ENCODE results near the gene DNAJB6.

DNAJB6 gene

DNA sequence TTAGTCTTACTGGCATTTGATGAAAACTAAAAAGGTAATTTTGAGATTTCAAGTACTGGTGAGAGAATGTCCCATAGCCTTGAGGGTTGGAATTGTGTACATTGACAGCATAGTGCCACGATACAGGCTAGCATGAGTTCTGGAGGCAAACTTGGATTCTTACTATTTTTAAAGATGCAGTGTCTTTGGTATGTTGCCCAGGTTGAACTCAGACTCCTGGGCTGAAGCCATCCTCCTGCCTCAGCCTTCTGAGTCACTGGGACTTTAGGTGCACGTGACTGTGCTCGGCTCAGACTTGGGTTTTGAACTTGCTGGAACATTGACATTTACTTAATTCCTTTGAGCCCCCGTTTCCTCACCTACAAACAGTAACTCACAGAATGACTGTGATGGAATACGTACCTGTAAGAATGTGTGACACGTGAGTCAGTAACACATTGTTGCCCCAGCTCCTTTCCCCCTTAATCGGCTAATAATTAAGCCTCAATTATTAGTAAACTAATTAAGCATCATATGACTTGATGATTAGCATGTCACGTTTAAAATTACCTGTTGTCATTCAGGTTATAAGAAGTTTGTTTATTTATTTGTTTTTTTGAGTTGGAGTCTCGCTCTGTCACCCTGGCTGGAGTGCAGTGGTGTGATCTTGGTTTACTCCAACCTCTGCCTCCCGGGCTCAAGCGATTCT lies 10.6 kb downstream of the DNAJB6 start:
- Histone ChIP-seq H3K4me3 (ENCODE audit: low read depth in 1 of 5, low read length in 5 of 5) (peak overlapping the region in 4 of 5 donors; percentile 30 to 48 (median 31)), H3K27ac (ENCODE audit: low read depth, low read length) (no peak overlapping the region), H3K27me3 (ENCODE audit: control insufficient read depth in 5 of 5, insufficient read depth in 4 of 5, low read length in 5 of 5) (no peaks in the 10 kb centered on the region), H3K36me3 (ENCODE audit: control insufficient read depth in 5 of 5, insufficient read depth in 5 of 5, low read length in 5 of 5) (no peaks in the 10 kb centered on the region), H3K4me1 (ENCODE audit: control insufficient read depth in 5 of 5, insufficient read depth in 5 of 5, low read length in 5 of 5) (peaks cover 3 to 34% (median 30%) of the 10 kb centered on the region in 5 donors), H3K9ac (ENCODE audit: low read length in 5 of 5) (no peak overlapping the region), H3K9me3 (ENCODE audit: control insufficient read depth in 5 of 5, low read length in 5 of 5) (no peaks in the 10 kb centered on the region)

- peaks cover 3 to 44% (median 31%) of the 10 kb centered on the region in 5 donors for H3K4me1 ChIP-seq (ENCODE audit: control insufficient read depth in 5 of 5, insufficient read depth in 5 of 5, low read length in 5 of 5)
- H3K9me3 ChIP-seq (ENCODE audit: control insufficient read depth in 5 of 5, low read length in 5 of 5) = no peaks in the 10 kb centered on the region
- no peaks in the 10 kb centered on the region for H3K36me3 ChIP-seq (ENCODE audit: control insufficient read depth in 5 of 5, insufficient read depth in 5 of 5, low read length in 5 of 5)
- H3K27me3 ChIP-seq (ENCODE audit: control insufficient read depth in 5 of 5, insufficient read depth in 4 of 5, low read length in 5 of 5) = no peaks in the 10 kb centered on the region
- no peak overlapping the region for H3K27ac ChIP-seq (ENCODE audit: low read depth, low read length)
- no peak overlapping the region for H3K9ac ChIP-seq (ENCODE audit: low read length in 5 of 5)
- no peak overlapping the region for H3K4me3 ChIP-seq (ENCODE audit: low read depth in 1 of 5, low read length in 5 of 5)
Observed at GRCh38 chr7:157348548-157348947, 11.7 kb downstream of the DNAJB6 start.

GRCh38 chr7:157352516-157352915 lies 15.7 kb downstream of the DNAJB6 start:
- Histone ChIP-seq H3K9ac (ENCODE audit: low read length in 5 of 5) (no peak overlapping the region), H3K27ac (ENCODE audit: low read depth, low read length) (no peak overlapping the region), H3K27me3 (ENCODE audit: control insufficient read depth in 5 of 5, insufficient read depth in 4 of 5, low read length in 5 of 5) (no peaks in the 10 kb centered on the region), H3K9me3 (ENCODE audit: control insufficient read depth in 5 of 5, low read length in 5 of 5) (no peaks in the 10 kb centered on the region), H3K36me3 (ENCODE audit: control insufficient read depth in 5 of 5, insufficient read depth in 5 of 5, low read length in 5 of 5) (peaks cover 0 to 5% (median 0%) of the 10 kb centered on the region in 5 donors), H3K4me3 (ENCODE audit: low read depth in 1 of 5, low read length in 5 of 5) (no peak overlapping the region), H3K4me1 (ENCODE audit: control insufficient read depth in 5 of 5, insufficient read depth in 5 of 5, low read length in 5 of 5) (peaks cover 8 to 56% (median 26%) of the 10 kb centered on the region in 5 donors)

DNA sequence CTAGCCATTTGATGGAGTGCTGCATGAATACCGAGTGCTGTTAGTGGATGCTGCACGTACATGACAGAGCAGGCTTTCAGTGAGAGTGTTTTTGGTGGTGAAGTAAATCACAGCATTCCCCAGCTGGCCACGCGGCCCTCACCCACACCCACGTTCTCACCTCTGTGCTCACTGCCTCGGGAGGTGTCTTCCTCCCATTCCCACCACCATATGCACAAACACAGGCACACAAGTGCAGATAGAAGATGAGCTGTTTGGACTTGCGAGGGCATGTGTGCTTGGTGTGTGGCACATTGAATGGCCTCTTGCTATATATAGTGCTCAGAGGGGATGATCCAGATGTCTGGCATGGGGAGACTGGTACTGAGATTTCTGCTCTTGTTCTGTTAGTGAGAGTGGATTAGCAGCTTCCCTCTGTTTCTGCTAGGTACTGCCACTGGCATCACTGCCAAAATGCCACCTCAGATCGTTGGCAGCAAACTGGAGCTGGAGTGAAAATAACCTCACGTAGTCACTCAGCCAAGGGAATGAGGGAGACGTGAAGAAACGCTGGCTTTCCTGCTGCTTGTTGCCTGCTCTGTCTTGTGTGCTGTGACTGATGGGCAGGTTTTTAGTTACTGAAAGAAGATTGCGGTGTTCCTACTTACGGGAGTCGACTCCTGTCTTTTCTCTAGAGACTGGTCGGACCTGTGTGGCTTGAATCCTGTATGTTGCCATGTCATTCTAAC lies 19.1 kb downstream of the DNAJB6 start:
- H3K4me3 ChIP-seq (ENCODE audit: low read depth in 1 of 5, low read length in 5 of 5) = no peak overlapping the region
- no peak overlapping the region for H3K27ac ChIP-seq (ENCODE audit: low read depth, low read length)

DNA sequence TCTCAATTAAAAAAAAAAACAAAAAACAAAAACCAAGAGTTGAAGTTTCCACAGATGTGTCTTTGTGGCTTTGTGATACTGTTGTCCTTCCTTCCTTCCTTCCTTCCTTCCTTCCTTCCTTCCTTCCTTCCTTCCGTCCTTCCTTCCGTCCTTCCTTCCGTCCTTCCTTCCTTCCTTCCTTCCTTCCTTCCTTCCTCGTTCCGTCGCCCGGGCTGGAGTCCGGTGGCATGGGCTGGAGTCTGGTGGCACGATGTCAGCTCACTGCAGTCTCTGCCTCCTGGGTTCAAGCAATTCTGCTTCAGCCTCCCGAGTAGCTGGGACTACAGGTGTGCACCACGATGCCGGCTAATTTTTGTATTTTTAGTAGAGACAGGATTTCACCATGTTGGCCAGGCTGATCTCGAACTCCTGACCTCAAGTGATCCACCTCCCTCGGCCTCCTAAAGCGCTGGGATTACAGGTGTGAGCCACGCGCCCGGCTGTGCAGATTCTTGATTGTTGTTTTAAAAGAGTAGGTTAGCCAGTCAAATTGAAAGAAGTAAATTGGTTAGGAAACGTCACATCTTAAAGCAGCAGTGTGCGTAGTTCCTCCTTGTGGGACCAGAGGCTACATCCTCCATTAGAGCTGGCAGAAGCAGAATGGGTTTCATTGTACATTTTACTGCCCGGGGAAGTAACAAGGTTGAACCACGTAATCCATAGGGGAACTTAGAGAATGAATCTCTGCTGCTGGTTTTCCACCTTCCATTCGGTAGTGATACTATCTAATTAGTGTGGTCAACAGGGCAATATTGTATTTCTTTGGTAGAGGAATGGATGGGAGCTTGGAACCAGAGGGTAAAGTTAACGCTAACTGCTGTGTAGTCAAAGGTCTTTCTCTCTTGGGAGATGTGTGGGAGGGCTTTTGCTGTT lies 20.6 kb downstream of the DNAJB6 start:
- Histone ChIP-seq H3K9me3 (ENCODE audit: control insufficient read depth in 5 of 5, low read length in 5 of 5) (no peaks in the 10 kb centered on the region), H3K4me3 (ENCODE audit: low read depth in 1 of 5, low read length in 5 of 5) (no peak overlapping the region), H3K36me3 (ENCODE audit: control insufficient read depth in 5 of 5, insufficient read depth in 5 of 5, low read length in 5 of 5) (peaks cover 6 to 40% (median 28%) of the 10 kb centered on the region in 5 donors), H3K27ac (ENCODE audit: low read depth, low read length) (no peak overlapping the region), H3K4me1 (ENCODE audit: control insufficient read depth in 5 of 5, insufficient read depth in 5 of 5, low read length in 5 of 5) (peaks cover 8 to 50% (median 18%) of the 10 kb centered on the region in 5 donors), H3K9ac (ENCODE audit: low read length in 5 of 5) (no peak overlapping the region), H3K27me3 (ENCODE audit: control insufficient read depth in 5 of 5, insufficient read depth in 4 of 5, low read length in 5 of 5) (no peaks in the 10 kb centered on the region)

More for the DNA sequence above, 19.1 kb downstream of the DNAJB6 start:
- H3K9ac ChIP-seq (ENCODE audit: low read length in 5 of 5) = peak overlapping the region in 1 of 5 donors; percentile 11
- peaks cover 8 to 56% (median 18%) of the 10 kb centered on the region in 5 donors for H3K4me1 ChIP-seq (ENCODE audit: control insufficient read depth in 5 of 5, insufficient read depth in 5 of 5, low read length in 5 of 5)
- no peaks in the 10 kb centered on the region for H3K27me3 ChIP-seq (ENCODE audit: control insufficient read depth in 5 of 5, insufficient read depth in 4 of 5, low read length in 5 of 5)
- H3K9me3 ChIP-seq (ENCODE audit: control insufficient read depth in 5 of 5, low read length in 5 of 5) = no peaks in the 10 kb centered on the region
- H3K36me3 ChIP-seq (ENCODE audit: control insufficient read depth in 5 of 5, insufficient read depth in 5 of 5, low read length in 5 of 5) = peaks cover 6 to 29% (median 21%) of the 10 kb centered on the region in 5 donors

- no peak overlapping the region for H3K4me3 ChIP-seq (ENCODE audit: low read depth in 1 of 5, low read length in 5 of 5)
- H3K9me3 ChIP-seq (ENCODE audit: control insufficient read depth in 5 of 5, low read length in 5 of 5) = no peaks in the 10 kb centered on the region
- H3K27ac ChIP-seq (ENCODE audit: low read depth, low read length) = no peak overlapping the region
- no peaks in the 10 kb centered on the region for H3K27me3 ChIP-seq (ENCODE audit: control insufficient read depth in 5 of 5, insufficient read depth in 4 of 5, low read length in 5 of 5)
- peaks cover 6 to 48% (median 32%) of the 10 kb centered on the region in 5 donors for H3K36me3 ChIP-seq (ENCODE audit: control insufficient read depth in 5 of 5, insufficient read depth in 5 of 5, low read length in 5 of 5)
- H3K4me1 ChIP-seq (ENCODE audit: control insufficient read depth in 5 of 5, insufficient read depth in 5 of 5, low read length in 5 of 5) = peaks cover 8 to 42% (median 20%) of the 10 kb centered on the region in 5 donors
- no peak overlapping the region for H3K9ac ChIP-seq (ENCODE audit: low read length in 5 of 5)
Observed at GRCh38 chr7:157358041-157358752, 21.4 kb downstream of the DNAJB6 start.

DNA sequence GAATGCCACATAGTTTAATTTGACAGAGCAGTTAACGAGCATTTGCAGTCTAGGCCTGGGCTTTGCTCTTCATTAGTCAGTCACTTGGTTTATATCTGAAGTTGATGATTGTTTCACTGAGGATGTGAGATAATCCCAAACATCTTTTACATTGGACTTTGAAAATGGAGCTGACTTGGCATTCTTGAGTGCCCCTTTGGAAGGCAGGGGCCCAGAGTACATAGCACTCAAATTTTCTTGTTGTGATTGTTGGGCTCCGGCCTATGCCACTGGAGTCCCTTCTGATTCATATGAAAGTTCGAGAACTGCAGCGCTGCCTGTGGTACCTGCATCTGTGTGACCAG lies 21.9 kb downstream of the DNAJB6 start:
- Histone ChIP-seq H3K4me1 (ENCODE audit: control insufficient read depth in 5 of 5, insufficient read depth in 5 of 5, low read length in 5 of 5) (peaks cover 10 to 42% (median 25%) of the 10 kb centered on the region in 5 donors), H3K9ac (ENCODE audit: low read length in 5 of 5) (no peak overlapping the region)

GRCh38 chr7:157359581-157359980 lies 22.8 kb downstream of the DNAJB6 start:
- peaks cover 10 to 46% (median 30%) of the 10 kb centered on the region in 5 donors for H3K4me1 ChIP-seq (ENCODE audit: control insufficient read depth in 5 of 5, insufficient read depth in 5 of 5, low read length in 5 of 5)
- no peaks in the 10 kb centered on the region for H3K9me3 ChIP-seq (ENCODE audit: control insufficient read depth in 5 of 5, low read length in 5 of 5)
- H3K9ac ChIP-seq (ENCODE audit: low read length in 5 of 5) = no peak overlapping the region
- no peak overlapping the region for H3K27ac ChIP-seq (ENCODE audit: low read depth, low read length)
- H3K36me3 ChIP-seq (ENCODE audit: control insufficient read depth in 5 of 5, insufficient read depth in 5 of 5, low read length in 5 of 5) = peaks cover 6 to 62% (median 44%) of the 10 kb centered on the region in 5 donors
- no peaks in the 10 kb centered on the region for H3K27me3 ChIP-seq (ENCODE audit: control insufficient read depth in 5 of 5, insufficient read depth in 4 of 5, low read length in 5 of 5)
- no peak overlapping the region for H3K4me3 ChIP-seq (ENCODE audit: low read depth in 1 of 5, low read length in 5 of 5)

More for the DNA sequence above, 21.9 kb downstream of the DNAJB6 start:
- Histone ChIP-seq H3K4me3 (ENCODE audit: low read depth in 1 of 5, low read length in 5 of 5) (no peak overlapping the region), H3K9me3 (ENCODE audit: control insufficient read depth in 5 of 5, low read length in 5 of 5) (no peaks in the 10 kb centered on the region), H3K27ac (ENCODE audit: low read depth, low read length) (no peak overlapping the region), H3K27me3 (ENCODE audit: control insufficient read depth in 5 of 5, insufficient read depth in 4 of 5, low read length in 5 of 5) (no peaks in the 10 kb centered on the region), H3K36me3 (ENCODE audit: control insufficient read depth in 5 of 5, insufficient read depth in 5 of 5, low read length in 5 of 5) (peaks cover 6 to 53% (median 37%) of the 10 kb centered on the region in 5 donors)

DNA sequence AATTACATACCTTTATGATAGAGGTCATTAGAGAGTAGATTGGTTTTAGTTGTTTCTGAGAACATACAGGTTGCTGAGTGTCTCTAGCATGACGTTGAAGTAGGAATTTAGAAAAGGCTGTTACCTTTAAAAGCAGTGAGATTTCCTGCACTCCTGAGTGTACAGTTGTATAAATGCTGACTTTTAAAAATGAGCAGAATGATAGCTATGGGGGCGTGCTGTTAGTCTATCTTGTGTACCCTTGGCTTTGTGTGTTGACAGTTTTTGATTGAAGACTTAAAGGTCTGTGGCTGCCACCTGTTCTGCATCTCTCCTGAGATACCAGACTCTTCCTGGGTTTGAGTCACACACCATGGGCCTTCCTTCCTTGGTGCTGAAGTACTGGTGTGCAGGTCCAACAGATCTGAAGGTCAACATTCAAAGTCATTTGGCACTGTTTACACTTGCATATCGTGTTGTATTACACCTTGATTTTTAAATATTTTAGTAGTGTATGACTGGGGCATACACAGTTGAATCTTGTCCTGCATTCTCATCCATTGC lies 23.8 kb downstream of the DNAJB6 start:
- H3K4me3 ChIP-seq (ENCODE audit: low read depth in 1 of 5, low read length in 5 of 5) = no peak overlapping the region
- peaks cover 8 to 39% (median 25%) of the 10 kb centered on the region in 5 donors for H3K4me1 ChIP-seq (ENCODE audit: control insufficient read depth in 5 of 5, insufficient read depth in 5 of 5, low read length in 5 of 5)
- no peaks in the 10 kb centered on the region for H3K27me3 ChIP-seq (ENCODE audit: control insufficient read depth in 5 of 5, insufficient read depth in 4 of 5, low read length in 5 of 5)
- no peaks in the 10 kb centered on the region for H3K9me3 ChIP-seq (ENCODE audit: control insufficient read depth in 5 of 5, low read length in 5 of 5)
- H3K36me3 ChIP-seq (ENCODE audit: control insufficient read depth in 5 of 5, insufficient read depth in 5 of 5, low read length in 5 of 5) = peaks cover 6 to 70% (median 51%) of the 10 kb centered on the region in 5 donors
- H3K9ac ChIP-seq (ENCODE audit: low read length in 5 of 5) = no peak overlapping the region
- no peak overlapping the region for H3K27ac ChIP-seq (ENCODE audit: low read depth, low read length)
